HFFc6 (cell line): ENCODE data around the gene NAV2. TPM values are rescaled to one million over a fixed set of nuclear protein-coding genes. Genes with fewer than 3 reads are reported as not detected.

Experiments
- DNase-seq: peaks from one replicate; pipeline ENCODE4 v3.0.0-alpha.2; 2018
- H3K27ac Mint-ChIP-seq: 2 replicates; pipeline ENCODE4 v1.8.0; 2020; ENCODE audit warnings: mild to moderate bottlenecking, mixed read lengths
- H3K27me3 Mint-ChIP-seq: 2 replicates; pipeline ENCODE4 v1.8.0; 2021; ENCODE audit warnings: mild to moderate bottlenecking, moderate library complexity, mixed read lengths; ENCODE audit not compliant: insufficient read depth
- H3K36me3 Mint-ChIP-seq: 2 replicates; pipeline ENCODE4 v1.8.0; 2021; ENCODE audit warnings: low read depth, mixed read lengths
- H3K4me1 Mint-ChIP-seq: 2 replicates; pipeline ENCODE4 v1.8.0; 2020; ENCODE audit warnings: low read depth, mixed read lengths
- H3K4me3 Mint-ChIP-seq: 2 replicates; pipeline ENCODE4 v1.8.0; 2020; ENCODE audit warnings: mild to moderate bottlenecking, moderate library complexity, mixed read lengths
- H3K9me3 Mint-ChIP-seq: 2 replicates; pipeline ENCODE4 v1.8.0; 2020; ENCODE audit warnings: mild to moderate bottlenecking, mixed read lengths
- total RNA-seq, 6 experiments: library from RNA; stranded (reverse); fragmentation: NEBNext Ultra II Directional; extraction: Animal tissue kit (Norgen Biotek cat#: 25700); gene quantifications; 2 replicates in 1 of 6; 3 replicates in 5 of 6; pipeline ENCODE4 v1.2.3, GENCODE V29; 2021
- TF ChIP-seq, protein P1 (sequence below): fragments of 200-600 bp; sonication (generic); IDR thresholded peaks from 2 replicates; pipeline ENCODE4 v1.5.0; 2021; ENCODE audit warnings: antibody characterized with exemption, mild to moderate bottlenecking

The NAV2 gene
- total RNA-seq, 6 experiments from 2014 or later, result 12.4 to 34.9 (median 31.8) TPM

DNA sequence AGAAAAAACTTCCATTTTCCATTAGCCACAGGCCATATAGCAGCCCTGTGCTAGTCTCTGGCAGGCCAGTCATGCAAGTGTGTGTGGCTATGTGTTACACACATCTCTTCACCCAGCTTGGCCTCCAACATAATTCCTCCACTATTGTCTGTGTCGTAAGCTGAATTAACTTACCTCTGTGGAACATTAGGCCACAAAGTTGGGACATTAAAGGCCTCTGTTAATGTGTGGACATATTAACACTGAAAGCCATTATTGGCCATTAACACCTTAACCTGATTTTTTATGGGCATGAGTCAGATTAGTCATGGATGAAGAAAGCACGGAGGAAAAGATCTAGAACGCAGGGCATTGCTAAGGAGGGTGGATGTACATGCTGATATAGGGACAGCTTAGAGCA is 347.5 kb downstream of the NAV2 start:
- TF ChIP-seq, protein P1, sequence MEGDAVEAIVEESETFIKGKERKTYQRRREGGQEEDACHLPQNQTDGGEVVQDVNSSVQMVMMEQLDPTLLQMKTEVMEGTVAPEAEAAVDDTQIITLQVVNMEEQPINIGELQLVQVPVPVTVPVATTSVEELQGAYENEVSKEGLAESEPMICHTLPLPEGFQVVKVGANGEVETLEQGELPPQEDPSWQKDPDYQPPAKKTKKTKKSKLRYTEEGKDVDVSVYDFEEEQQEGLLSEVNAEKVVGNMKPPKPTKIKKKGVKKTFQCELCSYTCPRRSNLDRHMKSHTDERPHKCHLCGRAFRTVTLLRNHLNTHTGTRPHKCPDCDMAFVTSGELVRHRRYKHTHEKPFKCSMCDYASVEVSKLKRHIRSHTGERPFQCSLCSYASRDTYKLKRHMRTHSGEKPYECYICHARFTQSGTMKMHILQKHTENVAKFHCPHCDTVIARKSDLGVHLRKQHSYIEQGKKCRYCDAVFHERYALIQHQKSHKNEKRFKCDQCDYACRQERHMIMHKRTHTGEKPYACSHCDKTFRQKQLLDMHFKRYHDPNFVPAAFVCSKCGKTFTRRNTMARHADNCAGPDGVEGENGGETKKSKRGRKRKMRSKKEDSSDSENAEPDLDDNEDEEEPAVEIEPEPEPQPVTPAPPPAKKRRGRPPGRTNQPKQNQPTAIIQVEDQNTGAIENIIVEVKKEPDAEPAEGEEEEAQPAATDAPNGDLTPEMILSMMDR, result no peak
- DNase-seq, result no peak
- no peaks in the 10 kb centered on the region for H3K9me3 Mint-ChIP-seq
- H3K27ac Mint-ChIP-seq, result 0 out of 2 replicates have a peak overlapping the region, but pooled peaks have one; percentile 8
- no peak overlapping the region for H3K4me3 Mint-ChIP-seq
- H3K27me3 Mint-ChIP-seq, result no peaks in the 10 kb centered on the region; the same call in 1 of the 2 replicates
- peaks cover 35% of the 10 kb centered on the region for H3K4me1 Mint-ChIP-seq
- H3K36me3 Mint-ChIP-seq, result peaks cover 31% of the 10 kb centered on the region

DNA sequence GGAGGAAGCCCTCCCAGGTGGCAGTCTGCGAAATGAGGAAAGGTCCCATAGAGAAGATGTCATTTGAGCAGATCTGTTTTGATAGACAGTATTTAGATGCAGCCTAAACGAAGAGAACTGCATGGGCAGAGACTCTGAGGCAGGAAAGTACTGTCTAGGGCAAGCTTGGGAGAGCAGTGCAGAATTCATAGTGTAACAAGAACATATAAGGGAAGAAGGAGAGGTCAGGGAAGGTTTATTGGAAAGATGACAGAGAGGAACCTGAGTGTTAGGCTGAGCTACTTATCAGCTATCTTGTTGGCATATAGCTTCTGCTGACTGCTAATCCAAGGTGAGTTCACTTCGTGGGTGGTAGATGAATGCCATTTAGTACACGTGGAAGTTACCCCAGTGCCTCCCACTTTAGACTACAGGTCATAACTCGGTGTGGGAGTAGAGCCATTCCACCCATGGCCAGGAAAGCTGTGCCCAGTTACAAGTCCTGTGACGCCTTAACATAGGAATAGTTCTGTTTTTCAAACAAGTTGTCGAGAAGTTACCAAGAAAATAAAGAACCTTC is 348.1 kb downstream of the NAV2 start:
- no peak for DNase-seq
- peaks cover 25% of the 10 kb centered on the region for H3K36me3 Mint-ChIP-seq
- H3K27ac Mint-ChIP-seq, result no peak overlapping the region
- H3K4me3 Mint-ChIP-seq, result no peak overlapping the region
- H3K4me1 Mint-ChIP-seq, result peaks cover 30% of the 10 kb centered on the region
- no peaks in the 10 kb centered on the region for H3K9me3 Mint-ChIP-seq
- TF ChIP-seq, protein P1, result no peak
- H3K27me3 Mint-ChIP-seq, result no peaks in the 10 kb centered on the region; the same call in 1 of the 2 replicates

DNA sequence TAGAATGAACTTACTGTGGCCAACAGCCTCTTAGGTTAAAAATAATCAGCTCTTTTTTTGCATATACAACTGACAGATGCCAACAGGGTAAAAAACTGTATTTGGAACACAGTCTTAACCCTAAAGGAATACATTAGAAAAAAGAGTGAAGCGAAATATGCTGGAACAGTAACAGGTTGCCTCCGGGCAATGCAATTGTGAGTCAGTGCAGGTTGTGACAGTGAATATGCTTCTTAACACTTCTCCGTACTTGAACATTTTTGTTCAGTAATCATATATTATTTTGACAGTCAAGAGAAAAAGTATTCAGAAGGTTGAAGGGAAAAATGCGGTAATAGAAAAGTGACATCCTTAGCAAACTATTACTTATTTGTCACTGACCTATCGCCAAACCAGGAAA is 349.1 kb downstream of the NAV2 start:
- peaks cover 18% of the 10 kb centered on the region; the same call in 1 of the 2 replicates for H3K36me3 Mint-ChIP-seq
- H3K27ac Mint-ChIP-seq, result no peak overlapping the region
- TF ChIP-seq, protein P1, result no peak
- no peak for DNase-seq
- H3K9me3 Mint-ChIP-seq, result no peaks in the 10 kb centered on the region
- H3K4me1 Mint-ChIP-seq, result peaks cover 24% of the 10 kb centered on the region
- no peaks in the 10 kb centered on the region; the same call in 1 of the 2 replicates for H3K27me3 Mint-ChIP-seq
- H3K4me3 Mint-ChIP-seq, result no peak overlapping the region

DNA sequence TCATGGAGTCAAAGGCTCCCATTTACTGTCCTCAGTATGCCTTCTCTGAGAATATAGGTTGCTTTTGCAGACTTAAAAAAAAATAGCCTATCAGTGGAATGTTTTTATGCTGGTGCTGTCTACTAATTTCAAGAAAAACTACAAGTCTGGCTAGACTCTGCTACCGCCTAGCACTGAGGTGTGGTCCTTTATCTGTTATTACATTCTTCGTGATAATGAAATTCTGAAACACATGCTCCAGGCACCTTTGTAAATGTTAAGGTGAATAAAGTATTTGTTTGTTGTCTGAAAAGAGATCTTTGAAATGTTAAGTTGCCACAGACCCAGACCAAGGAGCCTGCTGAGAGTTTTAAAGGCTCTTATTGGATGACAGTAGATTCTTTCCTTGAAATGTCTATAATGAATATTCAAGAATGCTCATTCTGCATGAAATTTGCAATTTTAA is 352.3 kb downstream of the NAV2 start:
- Mint-ChIP-seq H3K9me3 (no peaks in the 10 kb centered on the region), H3K4me1 (no peaks in the 10 kb centered on the region; the same call in 1 of the 2 replicates), H3K36me3 (peaks cover 25% of the 10 kb centered on the region), H3K4me3 (no peak overlapping the region), H3K27me3 (peaks cover 4% of the 10 kb centered on the region), H3K27ac (no peak overlapping the region)
- no peak for DNase-seq
- TF ChIP-seq, protein P1, result no peak

DNA sequence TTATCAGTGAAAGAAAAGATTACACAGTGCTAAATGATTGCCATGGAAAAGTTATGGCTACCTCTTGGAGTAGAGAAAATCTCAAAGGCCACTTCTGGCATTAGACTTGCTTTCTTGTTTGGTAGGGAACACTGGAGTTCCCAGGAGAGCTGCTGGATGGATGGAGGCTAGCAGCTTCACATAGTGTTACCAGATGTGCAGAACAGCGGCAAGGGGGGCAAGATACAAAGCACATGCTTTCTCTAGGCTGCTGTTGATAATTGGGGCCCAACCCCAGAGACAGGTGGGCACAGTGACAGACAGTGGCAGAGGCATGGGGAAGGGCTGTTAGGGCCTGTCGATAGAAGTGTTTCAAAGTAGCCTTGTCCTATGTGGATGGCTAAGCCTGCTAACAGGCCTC is 352.8 kb downstream of the NAV2 start:
- DNase-seq, result no peak
- TF ChIP-seq, protein P1, result no peak
- no peak overlapping the region for H3K27ac Mint-ChIP-seq
- H3K9me3 Mint-ChIP-seq, result no peaks in the 10 kb centered on the region
- H3K27me3 Mint-ChIP-seq, result peaks cover 4% of the 10 kb centered on the region
- H3K4me1 Mint-ChIP-seq, result no peaks in the 10 kb centered on the region
- no peak overlapping the region for H3K4me3 Mint-ChIP-seq
- H3K36me3 Mint-ChIP-seq, result peaks cover 26% of the 10 kb centered on the region
